GM12865 (cell line): ENCODE data around the gene SLC39A1.
"Not testable (repeated sequence)": the region's sequence is repeated elsewhere in the genome, so short reads cannot be mapped to it uniquely, and the experiment has no call there.

Experiments
- DNase-seq: peaks from one replicate; pipeline ENCODE4 v3.0.0; 2010; ENCODE audit warnings: low read depth
- H3K4me3 ChIP-seq: 2 replicates; pipeline ENCODE4 v1.5.1; 2011; ENCODE audit warnings: mild to moderate bottlenecking, low read depth, low read length, control low read depth
- CTCF ChIP-seq: IDR thresholded peaks from 2 replicates; pipeline ENCODE4 v1.5.1; 2011; ENCODE audit warnings: low read length, control low read depth, low read depth, inconsistent platforms; ENCODE audit not compliant: insufficient read depth; ENCODE audit errors: missing control alignments

Gene SLC39A1

GRCh38 chr1:153963030-153963849 is at the start of gene SLC39A1:
TSS of gene SLC39A1 (minus strand) at chr1:153963537. CDS start at chr1:153962715, 822 bp downstream.
- DNase-seq: peak; percentile 96
- TF ChIP-seq CTCF: no peak
- H3K4me3 ChIP-seq: peak within 1 kb of the TSS; percentile 83

DNA sequence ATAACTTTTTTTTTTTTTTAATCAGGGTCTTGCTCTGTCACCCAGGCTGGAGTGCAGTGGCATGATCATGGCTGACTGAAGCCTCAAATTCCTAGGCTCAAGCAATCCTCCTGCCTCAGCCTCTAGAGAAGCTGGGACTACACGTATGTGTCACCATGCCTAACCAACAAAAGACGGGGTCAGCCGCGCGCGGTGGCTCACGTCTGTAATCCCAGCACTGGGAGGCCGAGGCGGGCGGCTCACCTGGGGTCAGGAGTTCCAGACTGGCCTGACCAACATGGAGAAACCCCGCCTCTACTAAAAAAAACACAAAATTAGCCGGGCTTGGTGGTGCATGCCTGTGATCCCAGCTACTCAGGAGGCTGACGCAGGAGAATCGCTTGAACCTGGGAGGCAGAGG is 49.2 kb upstream of the SLC39A1 start:
- H3K4me3 ChIP-seq, DNase-seq: not testable (repeated sequence)

DNA sequence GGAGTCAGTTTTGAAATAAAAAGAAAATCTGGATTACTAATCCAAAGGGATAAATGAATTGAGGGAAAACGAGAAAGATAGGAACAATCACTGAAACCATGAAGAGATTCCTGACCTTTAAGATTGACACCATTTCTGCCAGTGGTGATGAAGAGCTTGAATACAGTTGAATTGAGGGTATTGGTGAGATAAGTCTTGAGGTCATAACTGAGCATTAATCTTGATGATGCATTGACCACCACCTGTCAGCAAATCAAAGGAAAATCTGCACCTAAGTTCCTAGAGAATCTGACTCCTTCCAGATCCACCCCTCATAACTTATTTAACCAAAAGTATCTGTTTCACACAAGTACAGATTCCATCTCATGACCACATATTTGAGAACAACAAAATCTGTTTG is 48.8 kb upstream of the SLC39A1 start:
- no peak for DNase-seq
- no peak for TF ChIP-seq CTCF
- no peak overlapping the region for H3K4me3 ChIP-seq

DNA sequence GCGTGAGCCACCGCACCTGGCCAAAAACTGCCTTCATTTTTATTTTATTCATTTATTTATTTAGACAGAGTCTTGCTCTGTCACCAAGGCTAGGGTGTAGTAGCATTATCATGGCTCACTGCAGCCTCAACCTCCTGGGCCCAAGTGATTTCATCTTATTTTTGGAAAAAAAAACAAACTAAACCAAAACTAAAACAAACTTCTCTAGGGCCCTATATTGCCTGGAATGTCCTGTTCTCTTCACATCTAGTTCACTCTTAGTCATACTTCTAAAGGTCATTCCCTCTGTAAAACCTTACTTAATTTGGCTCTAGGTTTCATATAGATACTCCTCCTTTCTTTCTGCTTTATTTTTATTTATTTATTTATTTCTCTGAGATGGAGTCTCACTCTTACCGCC is 42.8 kb upstream of the SLC39A1 start:
- DNase-seq: no peak
- H3K4me3 ChIP-seq: no peak overlapping the region
- TF ChIP-seq CTCF: no peak

DNA sequence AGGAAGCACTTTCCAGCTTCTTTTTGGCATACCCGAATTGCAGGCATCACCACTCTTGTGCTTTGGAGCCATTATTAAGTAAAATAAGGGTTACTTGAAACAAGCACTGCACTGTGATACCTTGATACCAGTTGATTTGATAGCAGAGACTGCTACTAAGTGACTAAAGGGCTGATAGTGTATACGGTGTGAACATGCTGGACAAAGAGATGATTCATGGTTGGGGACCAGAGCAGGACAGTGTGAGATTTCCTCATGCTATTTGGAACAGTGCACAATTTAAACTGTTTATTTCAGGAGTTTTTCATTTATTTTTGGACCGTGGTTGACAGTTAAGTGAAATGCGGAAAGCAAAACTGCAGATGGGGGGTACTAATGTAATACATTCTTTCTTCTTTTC is 37.1 kb upstream of the SLC39A1 start:
- no peak overlapping the region for H3K4me3 ChIP-seq
- no peak for TF ChIP-seq CTCF
- no peak for DNase-seq

DNA sequence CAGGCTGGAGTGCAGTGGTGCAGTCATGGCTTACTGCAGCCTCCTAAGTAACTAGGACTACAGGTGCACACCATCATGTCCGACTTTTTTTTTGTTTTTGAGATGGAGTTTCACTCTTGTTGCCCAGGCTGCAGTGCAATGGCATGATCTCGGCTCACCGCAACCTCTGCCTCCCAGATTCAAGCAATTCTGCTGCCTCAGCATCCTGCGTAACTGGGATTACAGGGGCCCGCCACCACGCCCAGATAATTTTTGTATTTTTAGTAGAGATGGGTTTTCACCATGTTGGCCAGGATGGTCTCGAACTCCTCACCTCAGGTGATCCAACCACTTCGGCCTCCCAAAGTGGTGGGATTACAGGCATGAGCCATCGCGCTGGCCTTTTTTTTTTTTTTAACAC is 33.5 kb upstream of the SLC39A1 start:
- H3K4me3 ChIP-seq, DNase-seq: not testable (repeated sequence)

GRCh38 chr1:153995640-153996039 is 32.3 kb upstream of the SLC39A1 start:
- TF ChIP-seq CTCF: no peak
- DNase-seq: no peak
- H3K4me3 ChIP-seq: no peak overlapping the region

DNA sequence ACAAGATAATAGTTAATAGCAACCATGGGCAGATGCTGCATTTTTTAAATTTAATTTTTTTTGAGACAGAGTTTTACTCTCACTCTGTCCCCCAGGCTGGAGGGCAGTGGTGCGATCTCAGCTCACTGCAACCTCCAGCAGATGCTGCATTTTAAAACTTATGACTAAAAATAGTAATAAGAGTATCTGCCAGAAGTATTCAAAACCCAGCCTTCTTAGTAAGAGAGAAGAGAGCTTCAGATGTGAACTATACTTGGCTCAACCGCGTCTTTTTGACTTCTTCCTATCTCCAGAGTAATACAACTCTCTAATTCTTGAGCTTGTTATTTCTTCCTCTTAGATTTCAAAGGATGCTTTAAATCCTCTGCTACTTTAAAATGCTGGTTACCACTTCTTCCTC is 31.9 kb upstream of the SLC39A1 start:
- TF ChIP-seq CTCF: no peak
- DNase-seq: no peak
- no peak overlapping the region for H3K4me3 ChIP-seq
